ENCODE results near the gene TGFBR3L.
A peak's percentile ranks its signal among the peaks of the same experiment; 100 is the strongest.
"Not testable (repeated sequence)": the region's sequence is repeated elsewhere in the genome, so short reads cannot be mapped to it uniquely, and the experiment has no call there.

The TGFBR3L gene

DNA sequence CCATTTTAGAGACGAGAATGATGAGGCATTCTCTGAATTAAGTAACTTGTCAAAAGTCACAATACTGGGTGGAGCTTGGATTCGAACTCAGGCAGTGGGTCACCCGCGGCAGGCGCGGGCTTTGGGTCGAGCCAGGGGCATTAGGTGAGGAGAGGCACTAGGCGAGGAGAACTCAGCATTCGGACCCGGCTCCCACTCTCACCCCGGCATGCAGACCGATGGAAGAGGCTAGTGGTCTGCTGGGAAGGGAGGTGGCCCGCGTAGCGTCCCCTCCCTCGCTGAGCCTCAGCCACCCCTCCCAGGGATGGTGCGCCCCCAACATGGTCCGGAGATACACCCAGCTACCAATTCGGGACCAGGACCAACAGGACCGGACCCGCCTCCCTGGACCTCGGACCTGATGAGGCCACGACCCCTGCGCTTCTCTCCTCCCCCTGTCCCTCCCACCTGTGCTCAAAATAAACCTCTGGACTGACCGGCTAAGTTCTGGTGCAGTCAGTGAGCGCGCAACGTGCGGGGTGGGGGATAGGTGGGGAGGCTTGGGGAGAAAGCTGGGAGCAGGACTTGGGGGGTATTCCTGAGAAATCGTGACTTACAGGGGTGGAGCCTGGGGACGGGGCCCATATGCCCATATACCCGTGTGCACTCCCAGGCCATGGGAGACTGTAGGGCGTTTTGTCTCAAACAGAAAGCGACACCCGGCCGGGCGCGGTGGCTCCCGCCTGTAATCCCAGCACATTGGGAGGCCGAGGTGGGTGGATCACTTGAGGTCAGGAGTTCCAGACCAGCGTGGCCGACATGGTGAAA, 4.2 kb downstream of the TGFBR3L start:
- DNase-seq, result no peak

DNA sequence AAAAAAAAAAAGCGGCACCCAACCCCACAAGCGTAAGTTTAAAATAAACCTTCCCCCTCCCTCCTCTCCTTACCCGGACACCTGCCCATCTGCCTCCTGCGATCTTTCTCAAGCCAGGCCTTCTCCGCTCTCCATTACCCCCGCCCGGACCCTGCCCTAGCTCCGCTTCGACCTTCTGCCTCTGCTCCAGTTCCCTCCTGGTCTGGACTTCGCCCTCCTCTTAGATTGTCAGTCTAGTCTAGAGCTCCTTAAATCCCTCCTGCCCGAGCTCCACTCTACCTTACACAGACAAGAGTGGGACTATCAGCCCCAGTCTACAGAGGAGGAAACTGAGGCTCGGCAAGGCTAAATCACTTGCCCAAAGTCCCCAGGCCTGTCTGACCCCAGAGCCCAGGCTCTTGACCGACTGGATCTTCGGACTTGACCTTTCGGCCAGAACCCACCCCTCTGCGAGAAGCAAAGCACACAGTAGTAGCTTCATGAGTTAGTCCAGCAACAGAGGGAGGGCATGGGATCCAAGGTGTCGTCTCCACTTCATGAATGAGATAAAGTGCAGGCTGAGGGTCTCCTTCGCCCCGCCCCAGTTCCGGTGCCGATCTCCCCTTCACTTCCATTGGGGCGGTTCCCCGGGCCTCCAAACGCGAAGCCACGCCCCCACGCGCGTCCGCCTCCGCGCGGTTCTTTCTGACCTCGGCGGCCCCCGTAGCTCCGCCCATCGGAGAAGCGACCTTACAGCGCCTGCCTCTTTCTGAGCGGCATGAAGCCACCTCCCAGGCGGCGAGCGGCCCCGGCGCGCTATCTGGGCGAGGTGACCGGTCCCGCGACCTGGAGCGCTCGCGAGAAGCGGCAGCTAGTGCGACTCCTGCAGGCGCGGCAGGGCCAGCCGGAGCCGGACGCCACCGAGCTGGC, 5.2 kb downstream of the TGFBR3L start, which contains the start of gene SNAPC2:
SNAPC2 (plus strand) TSS at position 729 of the 909 bp plus-strand sequence; CDS start at position 758, 29 bp downstream.
- DNase-seq, result peak; percentile 93

- peak; percentile 96 for DNase-seq
Observed at GRCh38 chr19:7920519-7921301, 6.1 kb downstream of the TGFBR3L start.

DNA sequence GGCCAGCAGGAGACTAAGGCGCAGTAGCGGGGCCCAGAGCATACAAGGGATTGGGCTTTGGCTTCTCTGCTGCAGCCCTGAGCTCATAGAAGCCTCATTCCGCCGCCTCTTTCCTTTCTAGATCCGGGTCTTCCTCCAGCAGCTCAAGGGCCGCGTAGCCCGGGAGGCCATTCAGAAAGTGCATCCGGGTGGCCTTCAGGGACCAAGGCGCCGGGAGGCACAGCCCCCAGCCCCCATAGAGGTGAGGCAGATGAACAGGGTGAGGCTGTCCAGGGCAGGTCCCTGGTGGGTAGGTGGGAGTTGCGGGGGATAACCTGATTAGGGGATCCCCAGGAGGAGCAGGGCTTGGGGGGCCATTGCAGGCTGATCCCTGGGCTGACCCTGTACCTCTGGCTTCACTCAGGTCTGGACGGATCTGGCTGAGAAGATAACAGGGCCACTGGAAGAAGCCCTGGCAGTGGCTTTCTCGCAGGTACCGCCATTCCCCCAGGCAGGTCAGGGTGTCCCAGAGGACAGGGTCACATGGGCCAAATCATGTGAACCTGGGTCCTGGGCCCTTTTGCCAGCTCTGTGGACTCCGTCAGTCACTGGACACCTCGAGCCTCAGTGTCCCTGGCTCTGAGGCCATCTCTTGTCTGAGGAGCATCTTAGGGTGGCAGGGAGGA, 6.8 kb downstream of the TGFBR3L start:
- DNase-seq, result no peak

DNA sequence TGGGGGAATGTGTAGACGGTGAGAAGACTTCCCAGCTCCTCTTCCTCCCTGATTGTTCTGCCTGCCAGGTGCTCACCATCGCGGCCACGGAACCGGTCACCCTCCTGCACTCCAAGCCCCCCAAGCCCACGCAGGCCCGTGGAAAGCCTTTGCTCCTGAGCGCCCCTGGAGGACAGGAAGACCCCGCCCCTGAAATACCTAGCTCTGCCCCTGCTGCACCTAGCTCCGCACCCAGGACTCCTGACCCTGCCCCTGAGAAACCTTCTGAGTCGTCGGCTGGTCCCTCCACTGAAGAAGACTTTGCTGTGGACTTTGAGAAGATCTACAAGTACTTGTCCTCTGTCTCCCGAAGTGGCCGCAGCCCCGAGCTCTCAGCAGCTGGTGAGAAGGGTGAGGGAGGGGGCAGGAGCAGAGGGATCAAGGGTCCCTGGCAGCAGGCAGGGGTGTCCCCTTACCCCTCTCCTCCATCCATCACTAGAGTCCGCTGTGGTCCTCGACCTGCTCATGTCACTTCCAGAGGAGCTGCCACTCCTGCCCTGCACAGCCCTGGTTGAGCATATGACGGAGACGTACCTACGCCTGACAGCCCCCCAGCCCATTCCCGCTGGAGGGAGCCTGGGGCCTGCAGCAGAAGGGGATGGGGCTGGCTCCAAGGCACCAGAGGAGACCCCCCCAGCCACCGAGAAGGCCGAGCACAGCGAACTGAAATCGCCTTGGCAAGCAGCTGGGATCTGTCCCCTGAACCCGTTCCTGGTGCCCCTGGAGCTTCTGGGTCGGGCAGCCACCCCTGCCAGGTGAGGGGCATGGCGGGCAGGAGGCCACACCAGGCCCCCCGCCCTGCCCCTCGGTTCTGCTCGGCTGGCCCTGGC, 7.6 kb downstream of the TGFBR3L start:
- DNase-seq, result no peak

DNA sequence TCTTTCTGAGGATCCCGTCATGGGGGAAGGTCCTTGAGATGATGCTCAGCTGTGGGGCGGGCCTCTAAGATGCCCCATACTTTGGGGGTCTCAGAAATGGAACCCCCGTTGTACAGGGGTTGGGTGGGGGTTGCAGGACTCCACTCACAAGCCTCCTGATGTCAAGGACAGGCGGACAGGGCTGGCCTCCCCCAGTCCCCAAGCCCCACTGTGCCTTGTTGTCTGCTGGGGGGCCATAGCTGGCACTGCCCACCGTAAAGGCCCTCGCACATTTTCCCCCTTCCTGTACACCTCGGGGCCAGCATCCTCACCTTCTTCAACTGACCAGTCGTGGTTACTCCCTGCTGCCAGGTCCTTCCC, 8.2 kb downstream of the TGFBR3L start:
- no peak for DNase-seq

DNA sequence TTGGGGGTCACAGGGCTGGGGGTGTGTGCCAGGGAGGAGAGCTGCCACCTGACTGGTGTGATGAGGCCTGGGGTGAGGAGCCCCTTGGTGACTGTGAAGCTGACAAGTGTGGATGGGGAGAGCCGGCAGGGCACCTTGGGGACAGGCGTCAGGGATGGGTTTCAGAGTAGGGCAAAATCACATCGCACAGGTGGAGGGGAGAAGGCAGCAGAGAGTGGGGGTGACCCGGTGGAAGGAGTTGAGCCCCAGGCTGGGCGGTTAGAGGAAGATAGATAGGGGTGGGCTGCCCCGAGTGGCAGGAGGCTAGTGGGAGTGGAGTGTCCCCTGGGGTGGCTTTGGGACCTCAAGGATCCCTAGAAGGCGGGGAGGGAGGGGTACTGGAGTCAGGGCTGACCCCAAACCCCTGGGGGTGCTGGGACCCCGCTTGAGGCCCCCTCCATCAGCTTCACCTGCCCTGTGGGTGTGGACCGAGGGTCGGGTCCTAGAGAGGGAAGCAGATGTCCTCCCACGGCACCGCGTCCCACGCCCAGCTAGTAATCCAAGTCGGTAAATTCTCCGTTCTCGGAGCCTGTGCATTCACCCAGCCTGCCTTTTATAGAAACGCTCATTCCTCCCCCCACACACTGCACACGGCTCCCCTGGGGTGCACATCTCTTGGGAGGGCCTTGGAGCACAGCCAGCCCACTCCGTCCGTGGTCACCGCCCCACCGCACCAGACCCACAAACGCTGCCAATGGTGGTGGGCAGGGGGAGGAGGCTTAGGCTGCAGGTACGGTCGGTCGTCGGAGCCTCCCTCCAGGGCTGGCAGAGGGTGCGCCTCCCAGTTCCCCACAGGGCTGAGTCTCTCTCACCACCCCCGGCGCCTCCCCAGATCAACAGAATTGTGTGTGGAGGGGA, 8.9 kb downstream of the TGFBR3L start:
- no peak for DNase-seq

- no peak for DNase-seq
Observed at GRCh38 chr19:7924241-7924640, 9.6 kb downstream of the TGFBR3L start.

DNA sequence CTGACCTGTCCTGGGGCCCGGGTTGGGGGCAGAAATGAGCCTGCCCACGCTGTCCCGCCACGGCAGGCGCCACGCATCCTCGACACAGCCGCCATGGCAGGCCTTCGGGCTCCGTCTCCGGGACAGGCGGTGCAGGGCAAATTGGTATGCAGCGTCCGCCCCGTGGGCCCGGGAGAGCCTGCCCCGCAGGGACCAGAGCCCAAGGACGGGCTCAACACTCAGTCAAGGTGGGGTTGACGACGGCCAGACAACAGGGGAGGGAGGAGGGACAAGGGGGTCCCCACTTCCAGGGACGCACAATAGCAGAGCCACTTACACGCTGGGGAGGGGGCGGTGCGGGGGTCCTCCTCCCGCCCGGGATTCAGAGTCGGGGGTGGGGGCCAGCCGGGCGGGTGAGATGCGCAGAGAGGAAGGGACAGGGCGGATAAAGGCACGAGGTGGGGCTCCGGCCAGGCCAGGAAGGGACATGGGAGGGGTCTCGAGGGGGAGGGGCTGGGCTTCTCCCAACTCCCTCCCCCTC, 10.1 kb downstream of the TGFBR3L start:
- no peak for DNase-seq

- peak; percentile 72 for DNase-seq
Observed at GRCh38 chr19:7925171-7925851, 10.7 kb downstream of the TGFBR3L start.

- peak; percentile 40 for DNase-seq
Observed at GRCh38 chr19:7926021-7926726, 11.5 kb downstream of the TGFBR3L start, which contains the start of gene CTXN1. TSS of gene CTXN1 (minus strand) at chr19:7926135. CDS start at chr19:7925538, 597 bp downstream.

GRCh38 chr19:7926727-7927604, 12.3 kb downstream of the TGFBR3L start:
- no peak for DNase-seq

GRCh38 chr19:7927605-7928333, 13.1 kb downstream of the TGFBR3L start:
- no peak for DNase-seq

DNA sequence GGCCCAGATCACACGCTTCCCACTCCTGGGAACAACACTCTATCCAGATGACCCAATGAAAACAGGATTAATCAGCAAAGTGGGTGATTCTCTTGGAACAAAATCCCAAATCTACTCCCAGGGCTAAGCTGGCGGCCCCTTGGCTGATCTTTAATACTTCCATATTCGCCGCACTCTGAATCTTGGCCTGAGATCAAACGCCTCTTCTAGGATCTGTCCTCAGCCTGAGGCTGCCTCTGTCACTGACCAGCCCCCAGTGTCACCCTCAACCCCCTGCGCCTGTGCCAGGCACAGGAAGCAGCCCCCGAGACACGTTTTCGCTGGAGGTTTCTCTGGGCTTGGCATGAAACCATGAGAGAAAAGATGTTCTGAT, 13.7 kb downstream of the TGFBR3L start:
- no peak for DNase-seq

- peak; percentile 59 for DNase-seq
Observed at GRCh38 chr19:7928741-7929701, 14.4 kb downstream of the TGFBR3L start.

GRCh38 chr19:7930030-7930429, 15.4 kb downstream of the TGFBR3L start:
- not testable (repeated sequence) for DNase-seq
